GM19193 (cell line): ENCODE data around the gene ISG20L2.

Experiments used
- POLR2A ChIP-seq: IDR thresholded peaks from 4 replicates; pipeline ENCODE4 v1.6.1; 2011; ENCODE audit not compliant: insufficient read depth, insufficient read length; ENCODE audit errors: extremely low read depth

The ISG20L2 gene

GRCh38 chr1:156705918-156706656 lies 22.5 kb downstream of the ISG20L2 start:
- TF ChIP-seq POLR2A, result no peak

- no peak for TF ChIP-seq POLR2A
These were observed 23.1 kb downstream of the ISG20L2 start, which contains the start of gene CRABP2 for GRCh38 chr1:156705321-156705917. CRABP2 (minus strand) TSS chr1:156705583; CDS start chr1:156705446, 137 bp downstream.

GRCh38 chr1:156704930-156705320 lies 23.6 kb downstream of the ISG20L2 start:
- no peak for TF ChIP-seq POLR2A

GRCh38 chr1:156704166-156704711 lies 24.3 kb downstream of the ISG20L2 start:
- no peak for TF ChIP-seq POLR2A

- no peak for TF ChIP-seq POLR2A
These were observed 24.8 kb downstream of the ISG20L2 start for GRCh38 chr1:156703741-156704140.

GRCh38 chr1:156703336-156703735 lies 25.2 kb downstream of the ISG20L2 start:
- TF ChIP-seq POLR2A, result no peak

- no peak for TF ChIP-seq POLR2A
These were observed 27.6 kb downstream of the ISG20L2 start for GRCh38 chr1:156700736-156701531.

- no peak for TF ChIP-seq POLR2A
These were observed 29.6 kb downstream of the ISG20L2 start for GRCh38 chr1:156698995-156699394.

GRCh38 chr1:156697481-156697880 lies 31.1 kb downstream of the ISG20L2 start:
- TF ChIP-seq POLR2A, result no peak

GRCh38 chr1:156696755-156697154 lies 31.8 kb downstream of the ISG20L2 start:
- no peak for TF ChIP-seq POLR2A

GRCh38 chr1:156694690-156694962 lies 33.9 kb downstream of the ISG20L2 start:
- TF ChIP-seq POLR2A, result no peak

GRCh38 chr1:156693848-156694689 lies 34.5 kb downstream of the ISG20L2 start:
- no peak for TF ChIP-seq POLR2A

- no peak for TF ChIP-seq POLR2A
These were observed 35.4 kb downstream of the ISG20L2 start for GRCh38 chr1:156692925-156693847.

GRCh38 chr1:156692441-156692924 lies 36.1 kb downstream of the ISG20L2 start:
- TF ChIP-seq POLR2A, result no peak
